Liver (tissue), 9 donors: ENCODE data around the gene SLIRP. TPM values are rescaled to one million over a fixed set of nuclear protein-coding genes. Genes with fewer than 3 reads are reported as not detected.

Experiments
- DNase-seq: peaks from one replicate; pipeline ENCODE4 v3.0.0-alpha.2; 2017; ENCODE audit warnings: low spot score
- H3K27ac ChIP-seq, 2 donors: one replicate each; pipeline ENCODE4 v1.7.0; 2013; ENCODE audit warnings: inconsistent platforms in 2 of 2, low read length in 2 of 2, control low read depth in 1 of 2, low read depth in 1 of 2, mild to moderate bottlenecking in 1 of 2
- H3K27me3 ChIP-seq, 4 donors: one replicate each; pipeline versions ENCODE4 v1.6.1 to v1.7.0; 2013; ENCODE audit warnings: low read length in 3 of 4, inconsistent platforms in 1 of 4, mild to moderate bottlenecking in 1 of 4, moderate library complexity in 1 of 4; ENCODE audit not compliant: control insufficient read depth in 4 of 4, insufficient read depth in 4 of 4
- H3K36me3 ChIP-seq, 4 donors: one replicate each; pipeline versions ENCODE4 v1.6.1 to v1.7.0; 2013; ENCODE audit warnings: low read length in 3 of 4, mild to moderate bottlenecking in 3 of 4, low read depth in 1 of 4, moderate library complexity in 1 of 4; ENCODE audit not compliant: control insufficient read depth in 4 of 4, insufficient read depth in 3 of 4
- H3K4me1 ChIP-seq, 4 donors: one replicate each; pipeline versions ENCODE4 v1.6.1 to v1.7.0; 2013; ENCODE audit warnings: low read length in 3 of 4, mild to moderate bottlenecking in 3 of 4, moderate library complexity in 1 of 4; ENCODE audit not compliant: control insufficient read depth in 4 of 4, insufficient read depth in 4 of 4
- H3K4me3 ChIP-seq, 3 donors: one replicate each; pipeline versions ENCODE4 v1.6.1 to v1.7.0; 2013; ENCODE audit warnings: low read length in 3 of 3, control low read depth in 1 of 3, low read depth in 1 of 3, mild to moderate bottlenecking in 1 of 3
- H3K9ac ChIP-seq, 2 donors: one replicate each; pipeline ENCODE4 v1.7.0; 2013; ENCODE audit warnings: low read length in 2 of 2, mild to moderate bottlenecking in 2 of 2, moderate library complexity in 2 of 2, control low read depth in 1 of 2, low read depth in 1 of 2
- H3K9me3 ChIP-seq, 4 donors: one replicate each; pipeline versions ENCODE4 v1.6.1 to v1.7.0; 2013; ENCODE audit warnings: low read length in 3 of 4; ENCODE audit not compliant: control insufficient read depth in 4 of 4
- ATF3 ChIP-seq: IDR thresholded peaks from 2 replicates; pipeline ENCODE4 v1.6.1; 2016; ENCODE audit warnings: antibody characterized with exemption
- CTCF ChIP-seq: fragments of 150-350 bp; IDR thresholded peaks from 2 replicates; pipeline ENCODE4 v1.5.1; 2017; ENCODE audit warnings: improper control_type of control experiment, low read depth, low read length; ENCODE audit not compliant: missing input control
- EGR1 ChIP-seq, 2 donors: IDR thresholded peaks; 2 replicates each; pipeline ENCODE4 v1.6.1; 2016 to 2018; ENCODE audit warnings: antibody characterized with exemption in 2 of 2, low read depth in 2 of 2
- FOXA2 ChIP-seq: IDR thresholded peaks from 2 replicates; pipeline ENCODE4 v1.6.1; 2016; ENCODE audit warnings: antibody characterized with exemption
- GABPA ChIP-seq, 2 donors: IDR thresholded peaks in 1 of 2; conservative IDR thresholded peaks in 1 of 2; 2 replicates each; pipeline ENCODE4 v1.6.1; 2016; ENCODE audit warnings: antibody characterized with exemption in 2 of 2, mild to moderate bottlenecking in 1 of 2, moderate library complexity in 1 of 2
- HNF4A ChIP-seq, 2 donors: conservative IDR thresholded peaks; 2 replicates each; pipeline ENCODE4 v1.6.1; 2016; ENCODE audit warnings: antibody characterized with exemption in 2 of 2, mild to moderate bottlenecking in 2 of 2
- HNF4G ChIP-seq: IDR thresholded peaks from 2 replicates; pipeline ENCODE4 v1.6.1; 2016; ENCODE audit warnings: antibody characterized with exemption
- JUND ChIP-seq, 2 donors: IDR thresholded peaks; 2 replicates each; pipeline ENCODE4 v1.6.1; 2016; ENCODE audit warnings: antibody characterized with exemption in 2 of 2
- MAX ChIP-seq: IDR thresholded peaks from 2 replicates; pipeline ENCODE4 v1.6.1; 2016; ENCODE audit warnings: antibody characterized with exemption
- NR2F2 ChIP-seq: IDR thresholded peaks from 2 replicates; pipeline ENCODE4 v1.6.1; 2016; ENCODE audit warnings: antibody characterized with exemption
- RAD21 ChIP-seq, 2 donors: IDR thresholded peaks; 2 replicates each; pipeline ENCODE4 v1.6.1; 2016; ENCODE audit warnings: antibody characterized with exemption in 2 of 2, mild to moderate bottlenecking in 2 of 2
- REST ChIP-seq: IDR thresholded peaks from 2 replicates; pipeline ENCODE4 v1.6.1; 2016; ENCODE audit warnings: antibody characterized with exemption, mild to moderate bottlenecking
- RXRA ChIP-seq, 2 donors: IDR thresholded peaks; 2 replicates each; pipeline ENCODE4 v1.6.1; 2017 to 2018; ENCODE audit warnings: antibody characterized with exemption in 2 of 2, mild to moderate bottlenecking in 1 of 2
- SP1 ChIP-seq: IDR thresholded peaks from 2 replicates; pipeline ENCODE4 v1.6.1; 2018; ENCODE audit warnings: antibody characterized with exemption, mild to moderate bottlenecking
- TAF1 ChIP-seq: conservative IDR thresholded peaks from 2 replicates; pipeline ENCODE4 v1.6.1; 2016; ENCODE audit warnings: antibody characterized with exemption, mild to moderate bottlenecking
- YY1 ChIP-seq: IDR thresholded peaks from 2 replicates; pipeline ENCODE4 v1.6.1; 2016; ENCODE audit warnings: antibody characterized with exemption, mild to moderate bottlenecking
- ZBTB33 ChIP-seq: IDR thresholded peaks from 2 replicates; pipeline ENCODE4 v1.6.1; 2016; ENCODE audit warnings: antibody characterized with exemption
- WGBS: extraction: QIAGEN DNeasy Blood & Tissue Kit; methylation state at CpG from one replicate; pipeline ENCODE4 v1.1.7; 2013; 5-methylcytosine and 5-hydroxymethylcytosine counted together
- polyA plus RNA-seq, 2 donors: library from polyadenylated mRNA; stranded (reverse) in 1 of 2; unstranded in 1 of 2; fragments of 200-250 nt in 1 of 2; fragments of >200 nt in 1 of 2; fragmentation: Nextera tagmentation in 1 of 2; extraction: Ambion mirVana in 1 of 2; gene quantifications; one replicate each; pipeline versions ENCODE4 v1.2.1 to v1.2.3, GENCODE V29; 2013 to 2015
- total RNA-seq, 2 donors: library from RNA; depleted of rRNA; stranded (reverse); fragments of >200 nt; gene quantifications; one replicate each; pipeline ENCODE4 v1.2.3, GENCODE V29; 2014
- donor health status: healthy.
- donor health status: healthy.
- donor health status: healthy.
- donor health status: healthy.
- donor health status: healthy.

SLIRP gene
- total and polyA plus RNA-seq, 4 donors, result 91.1 to 294 (median 121) TPM

GRCh38 chr14:77738559-77739250 lies 30.8 kb downstream of the SLIRP start:
- Histone ChIP-seq H3K9ac (no peak overlapping the region), H3K4me3 (no peak overlapping the region), H3K9me3 (no peaks in the 10 kb centered on the region), H3K36me3 (peaks cover 12 to 47% (median 44%) of the 10 kb centered on the region in 4 donors), H3K4me1 (peaks cover 0 to 2% (median 0%) of the 10 kb centered on the region in 4 donors), H3K27ac (no peak overlapping the region), H3K27me3 (no peaks in the 10 kb centered on the region)
- DNase-seq, result no peak
- 71% methylated on average over 7 of the region's 7 CpGs for WGBS
- TF ChIP-seq REST (no peak), RAD21 (IDR thresholded peaks at IDR 0.05) (no peak), EGR1 (IDR thresholded peaks at IDR 0.05; ENCODE audit: low read depth in 2 of 2) (no peak), CTCF (no peak), YY1 (no peak), TAF1 (no peak), ATF3 (no peak), GABPA (IDR thresholded peaks at IDR 0.05 in 1 of 2, conservative IDR thresholded peaks at IDR 0.05 in 1 of 2) (no peak), MAX (no peak), NR2F2 (no peak), HNF4A (conservative IDR thresholded peaks at IDR 0.05) (no peak), HNF4G (no peak), JUND (IDR thresholded peaks at IDR 0.05) (no peak), FOXA2 (no peak), ZBTB33 (no peak), RXRA (IDR thresholded peaks at IDR 0.05) (no peak), SP1 (no peak)
